ENCODE data around the gene SFTPB.

SFTPB gene

DNA sequence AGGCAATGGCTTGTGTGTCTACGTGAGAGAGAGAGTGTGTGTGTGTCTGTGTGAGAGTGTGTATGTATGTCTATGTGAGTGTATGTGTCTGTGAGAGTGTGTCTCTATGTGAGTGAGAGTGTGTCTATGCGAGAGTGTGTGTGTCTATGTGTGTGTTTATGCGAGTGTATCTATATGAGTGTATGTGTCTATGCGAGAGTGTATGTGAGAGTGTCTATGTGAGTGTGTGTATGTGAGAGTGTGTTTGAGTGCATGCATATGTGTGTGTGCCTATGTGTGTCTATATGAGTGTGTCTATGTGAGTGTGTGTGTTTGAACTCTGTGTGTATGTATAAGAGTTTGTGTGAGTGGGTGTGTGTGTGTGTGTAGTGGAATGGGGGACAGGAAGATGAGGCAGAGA lies 16.4 kb upstream of the SFTPB start:
- H3K4me3 ChIP-seq (ENCODE audit: low read depth, low read length) = no peak overlapping the region
- DNase-seq (ENCODE audit: low read depth) = no peak

DNA sequence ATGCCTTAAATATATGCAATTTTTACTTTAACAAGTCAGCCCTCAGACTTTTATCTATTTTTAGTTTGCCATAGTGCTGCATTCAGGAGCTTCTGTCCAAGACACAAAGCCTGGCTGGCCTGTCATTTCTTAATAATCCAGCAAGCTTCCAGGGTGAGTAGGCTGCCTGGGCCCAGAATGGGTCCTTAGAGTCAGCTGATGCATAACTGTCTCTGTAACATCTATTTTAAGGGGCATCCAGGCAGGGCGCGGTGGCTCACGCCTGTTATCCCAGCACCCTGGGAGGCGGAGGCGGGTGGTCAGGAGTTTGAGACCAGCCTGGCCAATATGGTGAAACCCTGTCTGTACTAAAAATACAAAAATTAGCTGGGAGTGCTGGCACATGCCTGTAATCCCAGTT lies 14.4 kb upstream of the SFTPB start:
- DNase-seq (ENCODE audit: low read depth) = no peak
- H3K4me3 ChIP-seq (ENCODE audit: low read depth, low read length) = no peak overlapping the region
- TF ChIP-seq, protein P1, sequence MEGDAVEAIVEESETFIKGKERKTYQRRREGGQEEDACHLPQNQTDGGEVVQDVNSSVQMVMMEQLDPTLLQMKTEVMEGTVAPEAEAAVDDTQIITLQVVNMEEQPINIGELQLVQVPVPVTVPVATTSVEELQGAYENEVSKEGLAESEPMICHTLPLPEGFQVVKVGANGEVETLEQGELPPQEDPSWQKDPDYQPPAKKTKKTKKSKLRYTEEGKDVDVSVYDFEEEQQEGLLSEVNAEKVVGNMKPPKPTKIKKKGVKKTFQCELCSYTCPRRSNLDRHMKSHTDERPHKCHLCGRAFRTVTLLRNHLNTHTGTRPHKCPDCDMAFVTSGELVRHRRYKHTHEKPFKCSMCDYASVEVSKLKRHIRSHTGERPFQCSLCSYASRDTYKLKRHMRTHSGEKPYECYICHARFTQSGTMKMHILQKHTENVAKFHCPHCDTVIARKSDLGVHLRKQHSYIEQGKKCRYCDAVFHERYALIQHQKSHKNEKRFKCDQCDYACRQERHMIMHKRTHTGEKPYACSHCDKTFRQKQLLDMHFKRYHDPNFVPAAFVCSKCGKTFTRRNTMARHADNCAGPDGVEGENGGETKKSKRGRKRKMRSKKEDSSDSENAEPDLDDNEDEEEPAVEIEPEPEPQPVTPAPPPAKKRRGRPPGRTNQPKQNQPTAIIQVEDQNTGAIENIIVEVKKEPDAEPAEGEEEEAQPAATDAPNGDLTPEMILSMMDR (conservative IDR thresholded peaks at IDR 0.05; ENCODE audit: low read depth, low read length) = no peak

More for the DNA sequence above, 16.4 kb upstream of the SFTPB start:
- TF ChIP-seq, protein P1 (conservative IDR thresholded peaks at IDR 0.05; ENCODE audit: low read depth, low read length) = no peak

DNA sequence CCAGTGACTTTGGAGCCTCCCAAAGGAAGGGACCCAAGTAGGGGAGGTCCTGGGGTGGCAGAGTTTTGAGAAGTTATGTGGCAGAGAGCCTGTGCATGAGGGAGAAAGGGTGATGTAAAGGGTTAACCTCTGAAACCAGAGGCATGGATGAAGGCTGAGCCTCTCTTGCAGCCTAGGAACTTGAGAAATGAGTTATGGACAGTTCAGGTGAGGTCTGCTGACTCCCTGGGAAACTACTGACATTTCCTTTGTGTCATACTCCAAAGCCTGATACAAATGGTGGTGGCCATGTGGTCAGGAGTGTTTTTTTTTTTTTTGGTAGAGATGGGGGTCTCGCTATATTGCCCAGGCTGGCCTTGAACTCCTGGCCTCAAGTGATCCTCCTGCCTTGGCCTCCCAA lies 13.8 kb upstream of the SFTPB start:
- H3K4me3 ChIP-seq (ENCODE audit: low read depth, low read length) = no peak overlapping the region
- TF ChIP-seq, protein P1 (conservative IDR thresholded peaks at IDR 0.05; ENCODE audit: low read depth, low read length) = no peak
- DNase-seq (ENCODE audit: low read depth) = no peak

DNA sequence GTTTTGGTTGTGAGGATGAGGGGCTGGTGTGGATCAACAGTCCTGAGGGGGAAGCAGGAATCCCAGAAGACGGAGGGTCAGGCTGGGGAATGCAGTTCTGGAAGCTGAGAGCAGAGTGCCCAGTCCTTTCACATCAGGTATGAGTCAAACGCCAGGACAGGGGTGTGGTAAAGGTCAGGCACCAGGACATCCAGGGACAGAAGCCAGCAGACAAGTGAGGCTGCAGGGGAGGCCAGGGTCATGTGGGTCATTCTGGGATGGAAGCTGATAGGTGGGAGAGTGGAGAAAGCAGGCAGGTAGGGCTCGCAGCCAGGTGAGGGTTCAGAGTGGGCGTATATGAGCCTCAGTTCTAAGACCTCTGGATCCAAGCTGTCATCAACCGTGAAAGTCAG lies 13.4 kb upstream of the SFTPB start:
- no peak for DNase-seq (ENCODE audit: low read depth)
- no peak overlapping the region for H3K4me3 ChIP-seq (ENCODE audit: low read depth, low read length)
- TF ChIP-seq, protein P1 (conservative IDR thresholded peaks at IDR 0.05; ENCODE audit: low read depth, low read length) = no peak

DNA sequence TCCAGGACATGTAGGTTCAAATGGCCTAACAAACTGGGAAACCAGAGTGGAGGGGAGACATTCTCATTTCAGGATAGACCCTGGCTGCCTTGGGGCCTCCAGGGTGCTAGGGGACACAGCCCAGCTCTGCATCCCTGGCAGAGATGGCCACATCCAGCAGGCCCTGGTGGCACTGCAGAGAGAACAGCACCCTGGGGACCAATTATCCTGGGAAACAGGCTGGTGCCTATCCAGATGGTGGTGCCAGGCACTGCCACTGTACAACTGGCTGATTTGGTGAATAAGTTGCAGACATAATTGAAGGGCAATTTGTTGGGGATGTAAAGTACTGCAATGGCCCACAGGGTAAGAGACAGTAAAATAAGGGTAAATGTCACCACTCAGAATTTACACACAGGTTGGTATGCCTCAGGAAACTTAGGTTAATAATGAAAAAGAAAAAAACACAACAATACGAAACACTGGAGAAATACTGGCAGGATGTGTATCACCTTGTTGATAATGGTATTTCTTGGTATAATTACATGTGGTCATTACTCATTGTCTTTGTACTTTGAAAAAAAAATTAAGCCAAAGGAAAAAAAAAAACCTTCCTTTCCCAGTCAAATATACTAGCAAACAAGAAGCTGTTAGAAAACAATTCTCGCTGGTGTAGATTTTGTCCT lies 12.8 kb upstream of the SFTPB start:
- TF ChIP-seq, protein P1 (conservative IDR thresholded peaks at IDR 0.05; ENCODE audit: low read depth, low read length) = no peak
- no peak overlapping the region for H3K4me3 ChIP-seq (ENCODE audit: low read depth, low read length)
- DNase-seq (ENCODE audit: low read depth) = no peak

DNA sequence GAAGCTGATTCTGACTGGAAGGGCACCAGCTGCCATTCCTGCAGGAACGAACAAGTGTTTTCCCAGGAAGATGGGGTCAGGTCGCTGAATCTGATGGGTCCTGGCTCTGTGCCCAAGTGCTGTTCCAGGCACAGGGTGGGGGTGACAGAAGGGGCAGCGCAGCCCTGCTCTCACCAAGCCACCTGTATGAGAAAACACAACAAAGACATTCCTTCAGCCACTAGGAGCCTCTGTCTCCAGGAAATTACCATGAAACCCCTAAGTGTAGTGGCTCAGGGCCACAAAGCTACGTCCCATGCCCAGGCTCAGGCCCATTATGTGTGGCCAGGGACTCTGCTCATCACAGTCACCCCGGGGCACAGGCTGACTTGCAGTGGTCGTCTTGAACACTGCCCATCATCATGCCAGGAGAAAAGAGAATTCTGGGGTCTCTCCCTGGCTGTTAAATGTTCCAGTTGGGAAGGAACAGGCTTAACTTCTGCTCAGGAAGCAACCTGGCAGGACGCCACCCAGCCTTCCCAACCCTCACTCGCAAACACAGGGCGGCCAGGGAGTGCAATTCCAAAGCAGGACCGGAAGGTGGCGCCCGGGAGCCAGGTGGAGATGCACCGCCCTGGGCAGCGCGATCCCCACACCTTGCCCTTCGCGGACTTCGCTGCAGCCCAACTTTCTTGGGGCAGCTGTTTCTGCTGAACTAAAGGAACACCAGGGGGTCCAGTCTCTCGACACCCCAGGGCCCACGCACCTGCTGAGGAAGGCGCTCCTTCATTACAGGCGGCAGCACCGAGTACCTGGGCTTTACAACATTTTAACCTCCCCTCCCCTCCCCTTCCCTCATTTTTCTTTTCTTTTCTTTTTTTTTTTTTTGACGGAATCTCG lies 11.0 kb upstream of the SFTPB start:
- H3K4me3 ChIP-seq (ENCODE audit: low read depth, low read length) = no peak overlapping the region
- DNase-seq (ENCODE audit: low read depth) = peak; percentile 80
- TF ChIP-seq, protein P1 (conservative IDR thresholded peaks at IDR 0.05; ENCODE audit: low read depth, low read length) = peak; percentile 98
